Calu3 (cell line): Measurements from ENCODE around the gene CRACDL. TPM values are rescaled to one million over a fixed set of nuclear protein-coding genes. Genes with fewer than 3 reads are reported as not detected.

Source experiments
- BruUV-seq: library from RNA; stranded (reverse); fragments of 400-500 nt; replicated peaks from 2 replicates; lab custom pipeline; 2021; lab: Mats Ljungman, UMichigan
- CTCF ChIA-PET: fragments of 300-600 bp; sonication (Branson Sonifier 250); formaldehyde crosslinking; loops from one replicate; lab custom pipeline; 2022; ENCODE audit warnings: antibody characterized with exemption; lab: Charles Lee
- DNase-seq: peaks from one replicate; pipeline ENCODE4 v3.0.0; 2022
- H3K27ac Mint-ChIP-seq: one replicate; pipeline ENCODE4 v1.8.0; 2022; ENCODE audit warnings: mixed read lengths; ENCODE audit not compliant: unreplicated experiment
- H3K27me3 Mint-ChIP-seq: one replicate; pipeline ENCODE4 v1.8.0; 2022; ENCODE audit warnings: mixed read lengths; ENCODE audit not compliant: unreplicated experiment
- H3K36me3 Mint-ChIP-seq: one replicate; pipeline ENCODE4 v1.8.0; 2022; ENCODE audit warnings: mild to moderate bottlenecking, moderate library complexity, mixed read lengths; ENCODE audit not compliant: insufficient read depth, unreplicated experiment
- H3K4me1 Mint-ChIP-seq: one replicate; pipeline ENCODE4 v1.8.0; 2022; ENCODE audit warnings: mild to moderate bottlenecking, low read depth, mixed read lengths; ENCODE audit not compliant: unreplicated experiment
- H3K4me3 Mint-ChIP-seq: one replicate; pipeline ENCODE4 v1.8.0; 2022; ENCODE audit warnings: mild to moderate bottlenecking, low read depth, moderate library complexity, mixed read lengths; ENCODE audit not compliant: unreplicated experiment
- H3K9me3 Mint-ChIP-seq: one replicate; pipeline ENCODE4 v1.8.0; 2022; ENCODE audit warnings: low read depth, mixed read lengths; ENCODE audit not compliant: unreplicated experiment
- intact Hi-C: fragments of 100-400 bp; cut with micrococcal nuclease; formaldehyde crosslinking; loops from one replicate; pipeline ENCODE4 v1.10.0; 2022; ENCODE audit not compliant: unreplicated experiment
- total RNA-seq: library from RNA; stranded (reverse); gene quantifications from 2 replicates; pipeline ENCODE4 v1.2.3, GENCODE V29; 2022
- TF ChIP-seq, protein P1 (sequence below): fragments of 200-600 bp; IDR thresholded peaks from one replicate; pipeline ENCODE4 v1.8.0; 2022; ENCODE audit warnings: antibody characterized with exemption; ENCODE audit not compliant: unreplicated experiment

The CRACDL gene
- total RNA-seq, 1 experiment from 2014 or later: 16.2 TPM

DNA sequence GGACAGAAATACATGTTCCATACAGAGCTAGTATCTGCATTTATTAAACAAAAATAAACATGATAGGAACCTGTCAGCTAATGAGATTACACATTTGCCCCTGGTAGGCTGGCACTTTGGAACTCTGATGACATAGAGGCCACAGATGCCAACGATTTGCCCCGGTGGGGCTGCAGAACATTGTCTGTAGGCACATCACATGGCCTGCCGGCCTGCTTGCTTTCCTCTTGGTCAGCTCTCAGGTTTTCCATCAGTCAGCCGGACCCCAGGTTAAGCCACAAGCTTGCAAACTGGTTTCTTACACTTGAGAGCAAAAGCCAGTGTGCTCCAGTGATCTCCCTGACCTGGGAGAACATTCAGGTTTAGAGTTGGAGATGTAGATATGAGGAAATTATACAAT, 60.3 kb downstream of the CRACDL start:
- no peak overlapping the region for H3K27ac Mint-ChIP-seq
- intact Hi-C loops: no loop called here
- CTCF ChIA-PET: no interaction called here
- DNase-seq: no peak
- no peaks in the 10 kb centered on the region for H3K27me3 Mint-ChIP-seq
- H3K4me1 Mint-ChIP-seq: no peaks in the 10 kb centered on the region
- TF ChIP-seq, protein P1, sequence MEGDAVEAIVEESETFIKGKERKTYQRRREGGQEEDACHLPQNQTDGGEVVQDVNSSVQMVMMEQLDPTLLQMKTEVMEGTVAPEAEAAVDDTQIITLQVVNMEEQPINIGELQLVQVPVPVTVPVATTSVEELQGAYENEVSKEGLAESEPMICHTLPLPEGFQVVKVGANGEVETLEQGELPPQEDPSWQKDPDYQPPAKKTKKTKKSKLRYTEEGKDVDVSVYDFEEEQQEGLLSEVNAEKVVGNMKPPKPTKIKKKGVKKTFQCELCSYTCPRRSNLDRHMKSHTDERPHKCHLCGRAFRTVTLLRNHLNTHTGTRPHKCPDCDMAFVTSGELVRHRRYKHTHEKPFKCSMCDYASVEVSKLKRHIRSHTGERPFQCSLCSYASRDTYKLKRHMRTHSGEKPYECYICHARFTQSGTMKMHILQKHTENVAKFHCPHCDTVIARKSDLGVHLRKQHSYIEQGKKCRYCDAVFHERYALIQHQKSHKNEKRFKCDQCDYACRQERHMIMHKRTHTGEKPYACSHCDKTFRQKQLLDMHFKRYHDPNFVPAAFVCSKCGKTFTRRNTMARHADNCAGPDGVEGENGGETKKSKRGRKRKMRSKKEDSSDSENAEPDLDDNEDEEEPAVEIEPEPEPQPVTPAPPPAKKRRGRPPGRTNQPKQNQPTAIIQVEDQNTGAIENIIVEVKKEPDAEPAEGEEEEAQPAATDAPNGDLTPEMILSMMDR: no peak
- no peaks in the 10 kb centered on the region for H3K9me3 Mint-ChIP-seq
- no peaks in the 10 kb centered on the region for H3K36me3 Mint-ChIP-seq
- H3K4me3 Mint-ChIP-seq: no peak overlapping the region
- no TSS peak for BruUV-seq

DNA sequence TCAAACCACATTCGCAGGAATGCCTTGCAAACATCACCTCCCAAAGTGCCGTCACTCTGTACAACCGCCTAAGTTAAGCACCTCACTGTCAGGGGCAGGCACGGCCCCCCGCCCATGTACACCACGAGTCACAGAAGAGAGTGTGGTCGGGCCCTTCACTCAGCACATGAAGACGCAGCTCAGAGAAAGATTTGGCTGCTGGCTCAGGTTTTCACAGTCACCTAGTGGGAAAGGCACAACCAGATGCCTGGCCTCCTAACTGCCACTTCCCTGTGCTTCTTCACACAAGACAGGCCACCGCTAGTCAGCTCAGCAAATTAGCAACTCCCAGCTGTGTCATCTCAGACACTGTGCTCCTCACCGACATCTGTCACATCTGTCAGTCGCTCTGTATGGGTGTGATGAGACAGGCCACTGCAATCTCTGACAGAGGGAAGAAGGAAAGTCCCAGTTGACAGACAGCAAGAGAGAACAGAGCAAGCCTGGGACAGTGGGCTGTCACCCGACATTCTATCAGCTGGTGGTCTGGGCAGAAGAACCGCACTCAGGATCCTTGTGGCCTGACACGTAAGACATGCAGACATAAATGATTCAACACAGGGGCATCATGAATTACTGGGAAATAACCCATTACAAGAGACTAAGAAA, 60.8 kb downstream of the CRACDL start:
- Mint-ChIP-seq H3K4me3 (no peak overlapping the region), H3K27me3 (no peaks in the 10 kb centered on the region), H3K4me1 (peaks cover 3% of the 10 kb centered on the region), H3K27ac (no peak overlapping the region), H3K36me3 (no peaks in the 10 kb centered on the region), H3K9me3 (no peaks in the 10 kb centered on the region)
- intact Hi-C loops: no loop called here
- CTCF ChIA-PET: no interaction called here
- TF ChIP-seq, protein P1: no peak
- no peak for DNase-seq
- no TSS peak for BruUV-seq

DNA sequence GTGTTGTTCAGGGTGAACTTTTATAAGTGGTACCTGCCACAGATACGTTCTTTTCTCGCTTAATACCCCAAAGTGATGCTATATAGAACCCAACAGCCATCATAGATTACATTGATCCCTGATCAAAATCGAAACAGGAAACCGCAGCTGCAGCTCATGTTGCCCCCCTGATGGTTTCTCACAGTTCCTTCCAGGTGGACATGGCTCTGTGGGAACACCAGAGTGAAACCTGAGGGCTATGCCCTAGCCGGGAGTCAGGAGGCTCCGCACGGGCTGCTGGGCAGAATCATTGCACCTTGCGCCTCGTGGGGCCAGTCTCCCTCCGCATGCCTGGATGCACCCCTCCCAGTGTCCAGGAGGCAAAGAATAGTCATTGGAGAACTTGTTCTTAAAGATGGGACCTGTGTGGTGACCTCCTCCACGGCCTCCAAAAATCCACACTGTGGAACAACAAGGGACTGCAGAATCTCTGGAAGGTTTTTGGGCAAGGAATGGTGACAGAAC, 61.8 kb downstream of the CRACDL start:
- H3K36me3 Mint-ChIP-seq: peaks cover 9% of the 10 kb centered on the region
- no peak for DNase-seq
- H3K4me1 Mint-ChIP-seq: peaks cover 12% of the 10 kb centered on the region
- intact Hi-C loops: no loop called here
- TF ChIP-seq, protein P1: no peak
- no peak overlapping the region for H3K4me3 Mint-ChIP-seq
- no peak overlapping the region for H3K27ac Mint-ChIP-seq
- no peaks in the 10 kb centered on the region for H3K27me3 Mint-ChIP-seq
- CTCF ChIA-PET: no interaction called here
- no peaks in the 10 kb centered on the region for H3K9me3 Mint-ChIP-seq
- no TSS peak for BruUV-seq

DNA sequence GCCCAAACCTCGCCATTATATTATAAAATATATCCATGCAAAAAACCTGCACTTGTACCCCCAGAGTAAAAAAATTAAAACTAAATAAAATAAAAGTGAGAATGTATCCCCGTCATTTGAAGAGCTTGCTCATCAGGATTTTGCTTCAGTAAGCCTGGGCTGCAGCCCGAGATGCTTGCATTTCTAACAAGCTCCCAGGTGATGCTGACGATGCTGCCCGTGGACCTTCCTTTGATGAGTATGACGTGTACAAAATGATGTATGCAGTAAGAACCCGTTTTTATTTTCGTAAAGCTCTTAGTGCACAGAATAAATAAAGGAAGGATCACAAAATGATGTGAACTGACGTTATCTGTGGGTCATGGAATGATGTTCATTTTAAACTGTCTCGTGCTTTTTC, 63.5 kb downstream of the CRACDL start:
- BruUV-seq: no TSS peak
- peaks cover 24% of the 10 kb centered on the region for H3K36me3 Mint-ChIP-seq
- DNase-seq: no peak
- CTCF ChIA-PET: no interaction called here
- H3K9me3 Mint-ChIP-seq: no peaks in the 10 kb centered on the region
- TF ChIP-seq, protein P1: no peak
- H3K4me1 Mint-ChIP-seq: peaks cover 16% of the 10 kb centered on the region
- H3K27me3 Mint-ChIP-seq: no peaks in the 10 kb centered on the region
- intact Hi-C loops: no loop called here
- H3K4me3 Mint-ChIP-seq: no peak overlapping the region
- no peak overlapping the region for H3K27ac Mint-ChIP-seq
